ENCODE results near the gene XRCC1. TPM values are rescaled to one million over a fixed set of nuclear protein-coding genes. Genes with fewer than 3 reads are reported as not detected.
A peak's percentile ranks its signal among the peaks of the same experiment; 100 is the strongest.

XRCC1 gene
- total RNA-seq, 1 donor from 2014 or later, result 34.5 TPM

DNA sequence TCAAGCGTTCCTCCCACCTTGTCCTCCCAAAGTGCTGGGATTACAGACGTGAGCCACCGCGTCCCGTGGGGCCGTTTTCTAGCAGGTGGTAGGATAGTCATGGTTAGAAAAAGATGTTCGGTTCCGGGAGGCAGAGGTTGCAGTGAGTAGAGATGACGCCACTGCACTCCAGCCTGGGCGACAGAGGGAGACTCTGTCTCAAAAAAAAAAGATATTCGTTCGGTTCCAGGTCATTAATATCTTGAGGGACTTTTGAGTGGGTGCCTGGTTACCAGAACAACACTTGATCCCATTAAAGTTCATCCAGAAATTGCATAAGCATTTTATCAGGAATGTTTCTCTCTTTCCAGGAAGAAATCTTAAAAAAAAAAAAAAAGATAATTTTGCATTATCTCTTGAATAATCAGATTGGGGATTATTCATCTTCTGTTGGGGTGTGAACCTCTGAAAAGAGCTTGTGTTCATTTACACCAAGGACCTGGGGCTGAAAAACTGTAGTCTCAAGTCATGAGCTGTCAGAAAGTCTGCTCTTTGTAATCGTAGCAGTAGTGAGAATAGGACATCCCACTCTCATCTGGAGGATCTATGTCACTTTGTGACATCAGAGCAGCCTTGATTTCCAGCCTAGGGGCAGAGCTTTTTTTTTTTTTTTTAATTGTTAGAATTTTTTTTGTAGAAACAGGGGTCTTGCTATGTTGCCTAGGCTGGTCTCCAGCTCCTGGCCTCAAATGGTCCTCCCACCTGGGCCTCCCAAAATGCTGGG is 47.3 kb downstream of the XRCC1 start:
- POLR2A ChIA-PET, result interaction anchor here (0.7 to 0.9 kb wide), 3 partner anchors 24 to 1540 kb away, joined by 3 to 5 read pairs (median 4); partner anchors contain the start of gene PHLDB3
- H3K36me3 Mint-ChIP-seq (ENCODE audit: low read depth), result no peaks in the 10 kb centered on the region
- CTCF ChIA-PET, result interaction anchor here (0.7 to 8.4 kb wide), 5 partner anchors 8 to 81 kb away, joined by 3 to 61 read pairs (median 3); partner anchors contain the start of gene IRGQ
- intact Hi-C loops (cut with micrococcal nuclease), result loop anchor here (2.0 kb wide), 1 partner anchor 23 kb away; the partner anchor contains the start of gene PHLDB3
- DNase-seq (no peak), ATAC-seq (ENCODE audit: low read depth) (no peak)
- TF ChIP-seq, protein P1, sequence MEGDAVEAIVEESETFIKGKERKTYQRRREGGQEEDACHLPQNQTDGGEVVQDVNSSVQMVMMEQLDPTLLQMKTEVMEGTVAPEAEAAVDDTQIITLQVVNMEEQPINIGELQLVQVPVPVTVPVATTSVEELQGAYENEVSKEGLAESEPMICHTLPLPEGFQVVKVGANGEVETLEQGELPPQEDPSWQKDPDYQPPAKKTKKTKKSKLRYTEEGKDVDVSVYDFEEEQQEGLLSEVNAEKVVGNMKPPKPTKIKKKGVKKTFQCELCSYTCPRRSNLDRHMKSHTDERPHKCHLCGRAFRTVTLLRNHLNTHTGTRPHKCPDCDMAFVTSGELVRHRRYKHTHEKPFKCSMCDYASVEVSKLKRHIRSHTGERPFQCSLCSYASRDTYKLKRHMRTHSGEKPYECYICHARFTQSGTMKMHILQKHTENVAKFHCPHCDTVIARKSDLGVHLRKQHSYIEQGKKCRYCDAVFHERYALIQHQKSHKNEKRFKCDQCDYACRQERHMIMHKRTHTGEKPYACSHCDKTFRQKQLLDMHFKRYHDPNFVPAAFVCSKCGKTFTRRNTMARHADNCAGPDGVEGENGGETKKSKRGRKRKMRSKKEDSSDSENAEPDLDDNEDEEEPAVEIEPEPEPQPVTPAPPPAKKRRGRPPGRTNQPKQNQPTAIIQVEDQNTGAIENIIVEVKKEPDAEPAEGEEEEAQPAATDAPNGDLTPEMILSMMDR (IDR thresholded peaks at IDR 0.05), result no peak
- no peaks in the 10 kb centered on the region for H3K9me3 Mint-ChIP-seq
- H3K27ac Mint-ChIP-seq, result no peak overlapping the region
- peak overlapping the region; percentile 28 for H3K4me3 Mint-ChIP-seq
- H3K4me1 Mint-ChIP-seq, result peaks cover 33% of the 10 kb centered on the region
- no peaks in the 10 kb centered on the region for H3K27me3 Mint-ChIP-seq

DNA sequence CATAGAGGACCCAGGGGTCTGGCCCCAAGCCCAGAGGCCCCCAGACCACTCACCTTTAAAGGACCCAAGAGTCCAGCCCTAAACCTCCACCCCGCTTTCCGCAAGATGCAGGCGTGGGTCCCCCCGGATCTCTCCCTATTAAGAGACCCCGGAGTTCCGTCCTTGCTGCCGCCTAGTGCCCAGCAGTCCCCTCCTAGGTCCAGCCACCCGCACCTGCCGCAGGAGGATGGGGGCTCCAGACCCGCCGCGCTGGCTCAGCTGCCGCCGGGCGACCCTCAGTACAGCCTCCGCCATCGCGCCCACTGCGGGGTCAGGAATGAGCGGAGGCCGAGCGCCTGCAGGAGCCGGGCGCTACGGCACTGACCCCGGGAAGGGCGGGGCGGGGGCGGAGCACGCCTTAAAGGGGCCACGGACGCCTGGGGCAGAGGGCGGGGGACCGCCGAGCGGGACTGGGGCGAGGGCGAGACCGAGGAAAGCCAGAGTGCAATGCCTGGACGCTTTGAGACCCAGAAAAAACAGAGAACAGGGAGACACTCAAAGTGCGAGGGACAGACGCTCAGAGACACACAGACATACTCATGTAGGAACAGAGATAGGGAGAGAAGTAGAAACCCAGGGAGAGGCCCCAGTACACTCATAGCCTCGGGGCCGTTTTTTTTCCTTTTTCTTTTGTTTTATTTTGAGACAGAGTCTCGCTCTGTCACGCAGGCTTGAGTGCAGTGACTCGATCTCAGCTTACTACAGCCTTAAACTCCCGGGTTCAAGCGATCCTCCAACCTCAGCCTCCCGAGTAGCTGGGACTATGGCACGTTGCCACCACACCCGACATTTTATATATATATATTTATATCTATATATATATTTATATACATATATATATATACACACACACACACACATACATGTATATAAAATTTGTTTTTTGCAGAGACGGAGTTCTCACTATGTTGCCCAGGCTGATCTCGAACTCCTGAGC is 48.2 kb downstream of the XRCC1 start, which contains the start of gene ETHE1:
ETHE1 (minus strand) TSS at position 318 of the 976 bp plus-strand sequence; CDS start at position 294, 24 bp downstream.
- peak within 1 kb of the TSS; percentile 89 for H3K4me3 Mint-ChIP-seq
- H3K27me3 Mint-ChIP-seq, result no peaks in the 10 kb centered on the region
- ChIA-PET CTCF (interaction anchor here (1.0 to 8.4 kb wide), 4 partner anchors 8 to 80 kb away, joined by 3 to 61 read pairs (median 13); no protein-coding TSS in a partner anchor), POLR2A (interaction anchor here (0.7 to 2.8 kb wide), 3 partner anchors 23 to 42 kb away, joined by 3 to 11 read pairs (median 5); partner anchors contain the start of gene PHLDB3)
- peak; percentile 92 for ATAC-seq (ENCODE audit: low read depth)
- TF ChIP-seq, protein P1 (IDR thresholded peaks at IDR 0.05), result no peak
- peaks cover 25% of the 10 kb centered on the region for H3K4me1 Mint-ChIP-seq
- no peaks in the 10 kb centered on the region for H3K9me3 Mint-ChIP-seq
- intact Hi-C loops (cut with micrococcal nuclease), result loop anchor here (2.0 kb wide), 1 partner anchor 22 kb away; the partner anchor contains the start of gene PHLDB3
- no peaks in the 10 kb centered on the region for H3K36me3 Mint-ChIP-seq (ENCODE audit: low read depth)
- DNase-seq, result peak; percentile 76
- peak within 1 kb of the TSS; percentile 82 for H3K27ac Mint-ChIP-seq

DNA sequence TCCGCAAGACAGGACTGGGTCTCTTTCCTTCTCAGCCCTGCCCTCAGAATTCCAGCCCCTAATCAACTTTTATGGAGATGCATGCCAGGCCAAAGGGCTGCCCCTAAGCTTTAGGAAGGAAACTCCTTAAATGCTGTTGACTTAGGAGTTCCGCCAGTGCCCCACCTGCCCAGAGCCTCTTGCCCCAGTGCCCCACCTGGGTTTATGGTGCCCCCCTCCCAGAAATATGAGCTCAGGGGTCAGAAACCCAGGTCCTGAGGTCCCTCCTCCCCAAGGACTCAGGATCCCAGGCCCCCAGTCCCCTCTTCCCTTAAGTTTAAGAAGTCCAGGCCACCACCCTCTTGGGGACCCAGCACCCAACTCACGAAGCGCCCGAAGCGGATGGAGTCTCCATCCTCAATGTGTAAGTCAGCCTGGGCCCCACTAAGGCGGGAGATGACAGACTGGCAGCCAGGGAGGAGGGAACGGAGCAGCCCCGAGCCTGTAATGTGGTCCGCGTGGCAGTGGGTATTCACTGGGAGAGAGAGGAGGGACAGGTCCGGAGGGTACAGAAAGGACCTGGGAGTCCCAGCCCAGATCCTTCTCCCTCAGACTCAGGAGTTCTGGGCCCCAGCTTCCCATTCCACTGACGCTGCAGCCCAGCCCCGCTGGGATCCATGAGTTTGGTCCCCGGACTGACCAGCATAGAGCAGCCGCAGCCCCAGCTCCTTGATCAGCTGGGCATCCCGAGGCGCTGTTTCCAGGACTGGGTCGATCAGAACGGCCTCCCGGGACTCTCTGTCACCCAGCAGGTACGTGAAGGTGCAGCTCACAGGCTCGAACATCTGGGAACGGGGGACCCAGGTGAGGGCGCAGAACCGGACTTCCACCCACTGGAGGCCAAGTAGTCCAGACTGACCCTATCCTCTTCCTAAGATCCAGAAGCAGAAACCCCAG is 49.2 kb downstream of the XRCC1 start:
- DNase-seq (no peak), ATAC-seq (ENCODE audit: low read depth) (no peak)
- Mint-ChIP-seq H3K4me1 (peaks cover 25% of the 10 kb centered on the region), H3K4me3 (peak overlapping the region; percentile 89), H3K36me3 (ENCODE audit: low read depth) (no peaks in the 10 kb centered on the region), H3K27me3 (no peaks in the 10 kb centered on the region), H3K9me3 (no peaks in the 10 kb centered on the region), H3K27ac (peak overlapping the region; percentile 54)
- ChIA-PET POLR2A (interaction anchor here (1.0 to 2.8 kb wide), 5 partner anchors 22 to 79 kb away, joined by 3 to 11 read pairs (median 3); partner anchors contain the start of genes IRGQ, PHLDB3 and ZNF576), CTCF (interaction anchor here (2.6 to 8.4 kb wide), 2 partner anchors 69 to 79 kb away, joined by 7 to 61 read pairs; no protein-coding TSS in a partner anchor)
- intact Hi-C loops (cut with micrococcal nuclease), result loop anchor here (2.0 kb wide), 1 partner anchor 21 kb away; the partner anchor contains the start of gene PHLDB3
- TF ChIP-seq, protein P1 (IDR thresholded peaks at IDR 0.05), result no peak

Measured in activated B cell treated with CpG ODN at 0.5 μM for 24 hours (primary cell).